ENCODE results near the gene CAV2. TPM values are rescaled to one million over a fixed set of nuclear protein-coding genes. Genes with fewer than 3 reads are reported as not detected.

The CAV2 gene
- total and polyA plus RNA-seq, 2 of the 13 experiments (the other 11 are each of a cell fraction or from before 2014, with no cell fraction given): 0.09 to 0.18 TPM

GRCh38 chr7:116524221-116524608, 24.7 kb downstream of the CAV2 start:
- Histone ChIP-seq H2AFZ (ENCODE audit: low read length) (no peak overlapping the region), H3K4me3 (replicated peaks in 1 of 3; ENCODE audit: insufficient read depth in 1 of 3, low read depth in 2 of 3, low read length in 3 of 3) (peak overlapping the region in 1 of 3 experiments; percentile 70; a peak in 1 of 6 replicates), H3K79me2 (ENCODE audit: insufficient read depth, low read length) (no peaks in the 10 kb centered on the region), H3K9ac (ENCODE audit: insufficient read depth, low read depth, low read length) (no peak overlapping the region), H3K4me2 (ENCODE audit: low read depth, low read length) (no peak overlapping the region), H3K27me3 (ENCODE audit: control insufficient read depth in 1 of 2, insufficient read depth in 2 of 2, low read length in 2 of 2) (peaks cover 9 to 48% of the 10 kb centered on the region in 2 experiments), H4K20me1 (ENCODE audit: insufficient read depth, low read length) (no peaks in the 10 kb centered on the region), H3K36me3 (replicated peaks in 1 of 2; ENCODE audit: control insufficient read depth in 1 of 2, insufficient read depth in 2 of 2, low read length in 2 of 2) (no peaks in the 10 kb centered on the region), H3K27ac (ENCODE audit: extremely low read length, insufficient read depth, low read length) (no peak overlapping the region), H3K9me3 (ENCODE audit: low read length) (no peaks in the 10 kb centered on the region), H3K4me1 (ENCODE audit: insufficient read depth, low read length) (peaks cover 21% of the 10 kb centered on the region)
- intact Hi-C loops (cut with micrococcal nuclease; ENCODE audit: unreplicated experiment): loop anchor here (10.0 kb wide), 2 partner anchors 281 to 359 kb away; no protein-coding TSS in a partner anchor
- no TSS peak for BruUV-seq (replicated peaks)
- POLR2A ChIA-PET: no interaction called here
- CTCF ChIA-PET (ENCODE audit: low intra/inter-chr PET ratio, low total read pairs): no interaction called here
- no peak for ATAC-seq
- TF ChIP-seq FOXA3 (CRISPR knock-in tag; IDR thresholded peaks at IDR 0.05) (no peak), FOXM1 (CRISPR knock-in tag; IDR thresholded peaks at IDR 0.05) (no peak), ZFX (CRISPR knock-in tag; IDR thresholded peaks at IDR 0.05; ENCODE audit: low read depth) (no peak), ZNF841 (CRISPR knock-in tag; IDR thresholded peaks at IDR 0.05; ENCODE audit: borderline replicate concordance) (no peak), ATF3 (CRISPR knock-in tag; IDR thresholded peaks at IDR 0.05) (no peak), PRDM15 (CRISPR knock-in tag; IDR thresholded peaks at IDR 0.05) (no peak), ZNF552 (CRISPR knock-in tag; IDR thresholded peaks at IDR 0.05; ENCODE audit: borderline replicate concordance) (no peak)
- WGBS (ENCODE audit: low lambda C conversion rate): 39% methylated on average over 8 of the region's 10 CpGs
- DNase-seq (ENCODE audit: low spot score): no peak
- in situ Hi-C loops (cut with HindIII; ENCODE audit: extremely low pct_ligation_motif_present, low pct_unique_long_range_greater_than_20kb): loop anchor here (10.0 kb wide), 1 partner anchor 349 kb away; no protein-coding TSS in a partner anchor
- no peak for FAIRE-seq

Measured in HepG2 (cell line).